Activated CD4-positive, CD25-positive, alpha-beta regulatory T cell treated with anti-CD3 and anti-CD28 coated beads, Interleukin-2, amount 50 U/mL, for 24 hours (primary cell): Measurements from ENCODE around the gene MYMX.
A peak's percentile ranks its signal among the peaks of the same experiment; 100 is the strongest.

Experiments used
- ATAC-seq, 2 donors: fragments of 150-1000 bp; cut with Tn5 transposase; one replicate each; pipeline ENCODE4 v1.10.0; 2021; ENCODE audit warnings: mild to moderate bottlenecking in 1 of 2, moderate library complexity in 1 of 2

Gene MYMX

DNA sequence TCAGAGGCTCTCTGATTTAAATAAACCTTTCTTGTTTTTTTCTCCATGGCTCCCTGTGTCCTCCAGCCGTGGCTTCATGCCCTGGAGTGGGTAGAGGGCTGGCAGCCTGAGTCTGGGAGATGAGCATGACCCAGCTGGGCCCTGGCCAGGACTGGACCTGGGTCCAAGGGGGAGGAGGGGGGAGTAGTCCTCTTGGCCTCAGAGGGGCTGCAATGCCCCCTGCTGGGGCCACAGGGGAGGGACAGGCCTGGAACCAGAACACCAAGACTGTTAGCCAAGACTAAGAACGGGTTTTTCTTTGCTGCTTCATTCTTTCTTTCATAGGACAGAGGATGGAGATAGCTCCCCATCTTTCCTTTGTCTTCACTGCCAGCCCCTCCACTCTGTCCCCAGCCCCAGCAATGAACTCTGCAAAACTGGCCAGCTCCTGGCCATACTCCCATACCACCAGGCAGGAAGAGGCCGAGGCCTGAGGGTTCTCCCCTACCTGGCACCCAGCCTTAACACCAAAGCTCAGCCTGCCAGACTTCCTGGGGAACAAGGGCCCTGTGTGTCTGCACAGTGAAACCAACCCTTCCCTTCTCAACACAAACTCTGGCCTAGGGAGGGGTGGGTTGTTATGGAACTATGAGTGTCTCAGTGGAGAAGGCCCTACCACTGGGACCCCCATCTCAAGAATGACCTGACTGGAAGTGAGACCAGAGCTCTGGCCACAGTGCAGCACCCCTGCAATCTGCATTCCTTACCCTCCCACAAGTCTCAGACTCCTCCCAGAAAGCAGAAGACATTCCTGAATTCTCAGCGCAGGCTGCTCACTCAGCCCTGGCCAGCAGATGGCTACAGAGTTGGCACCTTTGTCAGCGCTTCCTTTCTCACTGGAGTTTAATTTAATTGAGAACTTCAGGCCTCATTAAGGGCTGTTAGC lies 17.6 kb downstream of the MYMX start:
- ATAC-seq, result no peak

DNA sequence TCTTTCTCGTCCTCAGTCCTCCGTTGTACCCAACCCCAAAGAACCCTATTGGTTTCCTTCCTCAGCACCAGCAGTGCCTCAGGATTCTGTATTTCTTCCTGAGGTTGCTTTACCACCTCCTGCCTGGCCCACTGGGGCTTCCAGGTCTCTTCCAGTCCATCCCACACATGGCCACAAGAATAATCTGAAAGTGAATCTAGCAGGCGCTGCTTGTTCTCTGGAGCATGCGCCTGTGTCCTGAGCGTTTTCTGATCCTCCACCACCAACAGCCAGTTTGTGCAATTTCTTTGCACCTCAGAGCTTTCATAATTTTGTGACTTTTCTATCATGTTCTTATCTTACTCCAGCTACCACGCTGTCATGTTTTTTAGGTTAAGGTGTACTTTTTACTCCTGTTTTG lies 18.5 kb downstream of the MYMX start:
- no peak for ATAC-seq

DNA sequence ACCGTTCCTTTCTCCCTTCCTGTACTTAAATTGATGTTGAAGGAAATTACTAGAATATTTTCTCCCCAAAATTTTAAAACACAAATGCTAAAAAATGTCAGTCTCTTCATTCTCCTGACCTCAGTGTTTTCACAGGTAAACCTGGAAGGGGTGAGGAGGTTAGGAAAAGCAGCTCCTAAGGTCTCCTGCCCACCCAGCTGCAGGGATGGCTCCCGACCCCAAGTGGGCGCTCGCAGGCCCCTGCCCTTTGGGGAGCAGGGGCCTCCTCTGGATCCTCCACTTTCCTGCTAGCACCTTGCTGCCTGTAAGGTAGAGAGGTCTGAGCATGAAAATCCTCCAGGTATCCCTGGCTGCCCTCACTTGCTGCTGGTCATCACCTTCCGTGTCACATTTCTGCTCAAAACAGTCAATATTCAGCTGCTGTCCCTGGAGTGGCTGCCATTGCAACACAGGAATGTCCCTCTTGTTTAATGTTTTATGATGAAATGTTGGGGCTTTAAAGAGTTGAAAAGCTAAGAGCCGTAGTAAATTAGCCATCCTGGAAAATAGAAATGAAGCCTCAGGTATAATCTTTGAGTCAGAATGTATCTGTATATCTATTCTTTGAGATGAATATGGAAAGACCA lies 19.3 kb downstream of the MYMX start:
- no peak for ATAC-seq

DNA sequence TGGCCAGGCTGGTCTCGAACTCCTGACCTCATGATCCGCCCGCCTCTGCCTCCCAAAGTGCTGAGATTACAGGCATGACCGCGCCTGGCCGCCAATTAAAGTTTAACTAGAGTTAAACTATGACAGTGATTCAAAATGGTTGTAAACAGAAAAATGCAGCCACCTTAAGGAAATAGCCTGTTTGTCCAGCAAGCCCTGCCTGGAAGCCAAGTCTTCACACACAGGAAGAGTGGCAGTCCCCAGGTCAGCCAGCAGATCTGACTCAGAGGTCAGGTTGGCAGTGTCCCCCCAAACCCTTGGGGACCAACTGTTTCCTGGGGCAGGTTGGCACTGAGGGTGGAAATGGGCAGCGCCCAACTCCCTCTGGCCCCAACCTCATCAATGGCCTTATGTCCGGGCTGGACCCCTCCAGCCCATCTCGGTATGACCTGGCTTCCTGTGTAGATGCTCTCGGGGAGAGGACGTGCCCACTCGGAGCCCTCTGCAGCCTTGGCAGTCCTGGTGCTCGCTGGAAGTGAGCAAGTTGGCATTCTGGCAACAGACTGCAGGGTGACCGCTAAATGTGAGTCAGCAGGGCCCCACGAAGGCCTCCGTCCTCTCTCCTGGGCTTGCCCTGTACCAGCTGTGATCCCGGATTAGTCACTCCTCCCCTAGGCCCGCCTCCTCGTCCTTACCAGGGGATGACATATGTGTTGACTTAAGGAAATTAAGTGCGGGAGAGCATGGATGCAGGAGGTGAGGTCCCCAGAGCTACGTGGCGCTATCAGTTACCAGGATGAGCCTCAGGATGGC lies 20.5 kb downstream of the MYMX start:
- peak; percentile 59 to 75 for ATAC-seq

DNA sequence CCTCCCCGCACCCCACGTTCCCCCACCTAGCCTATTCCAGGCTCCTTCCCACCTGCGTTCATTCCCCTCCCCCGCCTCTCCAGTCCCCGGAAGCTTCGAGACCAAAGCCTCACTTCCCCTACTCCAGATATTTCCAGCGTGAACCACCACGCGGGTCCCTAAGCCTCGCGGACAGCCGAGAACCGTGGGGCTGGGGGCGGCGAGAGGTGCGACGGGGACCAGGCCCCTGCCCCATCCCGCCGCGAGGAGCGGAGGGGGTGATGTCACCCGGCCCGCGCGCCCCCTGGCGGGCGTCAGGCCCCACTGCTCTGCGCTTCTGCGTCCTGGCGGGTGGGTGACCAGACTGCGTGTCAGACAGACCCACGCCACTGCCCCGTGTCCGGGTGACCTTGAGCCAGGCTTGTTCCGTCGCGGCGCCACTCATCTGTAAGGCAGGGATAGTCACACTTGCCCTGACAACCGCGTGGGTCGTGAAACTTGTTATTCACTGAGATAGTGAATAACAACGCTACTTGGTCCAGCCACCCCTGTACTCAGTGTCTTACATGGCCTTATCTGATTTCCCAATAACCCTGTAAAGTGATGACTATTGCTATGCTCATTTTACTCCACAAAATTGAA lies 21.2 kb downstream of the MYMX start:
- peak; percentile 84 to 85 for ATAC-seq

DNA sequence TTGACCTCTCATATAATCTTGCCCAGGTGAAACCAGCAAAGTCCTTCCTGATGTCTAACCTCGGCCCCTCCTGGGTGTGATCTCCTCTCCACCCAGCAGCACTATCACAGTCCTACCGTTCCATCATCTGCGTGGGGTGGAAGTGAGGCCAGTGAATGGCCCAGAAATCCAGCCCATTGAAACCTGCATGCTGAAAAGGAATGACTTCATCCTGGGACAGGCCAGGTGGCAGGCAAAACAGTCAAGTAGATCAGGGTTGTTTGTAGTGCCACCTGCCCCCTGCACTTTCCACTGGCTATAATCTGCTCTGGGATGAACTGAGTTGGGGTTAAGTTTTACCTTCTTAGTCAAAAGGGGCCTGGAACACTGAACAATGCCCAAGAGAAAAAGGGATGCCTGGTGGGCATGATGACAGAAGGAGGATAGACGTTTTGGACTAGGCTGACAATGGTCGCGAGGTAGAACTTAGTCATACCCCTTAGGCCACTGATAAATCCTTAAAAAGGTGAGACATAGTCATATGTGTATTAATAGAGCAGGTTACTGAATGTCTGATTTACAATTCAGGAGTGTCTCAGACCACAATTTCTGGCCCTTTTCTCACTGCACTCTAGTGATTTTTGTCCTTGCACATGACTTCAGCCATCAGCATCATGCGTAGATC lies 22.1 kb downstream of the MYMX start:
- ATAC-seq, result no peak

DNA sequence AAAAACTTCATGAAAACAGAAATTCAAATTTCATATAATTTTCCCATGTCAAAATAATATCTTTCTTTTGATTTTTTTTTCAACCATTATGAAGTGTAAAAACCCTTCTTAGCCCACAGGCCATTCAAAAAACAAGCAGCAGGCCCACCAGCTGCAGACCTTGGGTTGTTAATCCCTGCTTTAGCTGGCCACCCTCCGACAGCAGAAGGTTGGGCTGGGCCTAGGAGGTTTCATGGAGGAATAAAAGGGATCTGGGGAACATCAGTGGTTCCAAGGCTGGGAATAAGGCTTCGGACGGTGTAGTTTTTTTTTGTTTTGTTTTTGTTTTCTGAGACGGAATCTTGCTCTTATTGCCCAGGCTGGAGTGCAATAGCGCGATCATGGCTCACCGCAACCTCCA lies 26.6 kb downstream of the MYMX start:
- ATAC-seq, result no peak

DNA sequence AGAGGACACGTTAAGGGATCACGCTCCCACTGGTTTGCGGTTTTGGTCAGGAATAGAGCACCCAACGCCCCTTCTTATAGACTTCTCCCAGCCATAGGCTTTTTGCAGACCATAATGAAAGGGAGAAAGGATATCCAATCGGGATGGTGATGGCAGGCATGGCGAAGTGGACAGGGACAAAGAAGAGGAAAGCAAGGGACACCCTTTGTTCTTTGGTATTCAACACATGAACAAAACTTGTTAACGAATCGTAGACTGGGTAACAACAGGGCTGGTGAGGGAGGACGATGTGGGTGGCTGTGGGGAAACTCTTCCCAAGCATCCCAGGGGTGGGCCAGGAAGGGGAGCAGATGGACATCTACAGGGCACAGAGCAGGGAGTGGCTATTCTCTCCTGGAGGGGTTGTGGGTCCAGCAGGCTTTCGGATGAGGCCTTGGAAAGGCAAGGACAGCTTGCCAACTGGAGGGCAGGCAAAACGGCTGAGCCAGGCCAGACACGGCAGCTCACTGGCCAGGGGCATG lies 28.7 kb downstream of the MYMX start:
- ATAC-seq, result no peak

DNA sequence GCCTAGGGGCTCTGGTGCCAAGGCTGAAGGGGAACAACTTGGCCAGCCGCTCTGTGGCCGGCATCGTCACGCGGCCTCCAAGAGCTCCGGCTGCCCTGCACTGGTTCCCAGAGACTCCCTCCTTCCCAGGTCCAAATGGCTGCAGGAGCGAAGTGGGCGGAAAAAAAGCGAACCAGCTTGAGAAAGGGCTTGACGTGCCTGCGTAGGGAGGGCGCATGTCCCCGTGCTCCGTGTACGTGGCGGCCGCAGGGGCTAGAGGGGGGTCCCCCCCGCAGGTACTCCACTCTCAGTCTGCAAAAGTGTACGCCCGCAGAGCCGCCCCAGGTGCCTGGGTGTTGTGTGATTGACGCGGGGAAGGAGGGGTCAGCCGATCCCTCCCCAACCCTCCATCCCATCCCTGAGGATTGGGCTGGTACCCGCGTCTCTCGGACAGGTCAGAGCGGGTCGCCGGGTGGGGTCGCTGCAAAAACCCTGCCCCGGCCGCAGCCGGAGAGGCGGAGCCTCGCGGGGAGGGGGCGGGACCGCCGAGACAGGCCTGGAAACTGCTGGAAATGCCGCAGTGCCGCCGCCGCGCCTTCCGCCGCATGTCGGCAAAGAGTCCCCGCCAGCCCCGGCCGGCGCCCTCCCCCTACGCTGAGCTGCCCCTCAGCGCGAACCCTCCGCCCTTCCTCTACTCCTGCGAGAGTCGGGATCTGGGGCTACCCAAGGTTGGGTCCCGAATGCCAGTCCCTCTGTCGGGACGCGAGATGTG lies 29.4 kb downstream of the MYMX start:
- ATAC-seq, result peak; percentile 47 to 48

DNA sequence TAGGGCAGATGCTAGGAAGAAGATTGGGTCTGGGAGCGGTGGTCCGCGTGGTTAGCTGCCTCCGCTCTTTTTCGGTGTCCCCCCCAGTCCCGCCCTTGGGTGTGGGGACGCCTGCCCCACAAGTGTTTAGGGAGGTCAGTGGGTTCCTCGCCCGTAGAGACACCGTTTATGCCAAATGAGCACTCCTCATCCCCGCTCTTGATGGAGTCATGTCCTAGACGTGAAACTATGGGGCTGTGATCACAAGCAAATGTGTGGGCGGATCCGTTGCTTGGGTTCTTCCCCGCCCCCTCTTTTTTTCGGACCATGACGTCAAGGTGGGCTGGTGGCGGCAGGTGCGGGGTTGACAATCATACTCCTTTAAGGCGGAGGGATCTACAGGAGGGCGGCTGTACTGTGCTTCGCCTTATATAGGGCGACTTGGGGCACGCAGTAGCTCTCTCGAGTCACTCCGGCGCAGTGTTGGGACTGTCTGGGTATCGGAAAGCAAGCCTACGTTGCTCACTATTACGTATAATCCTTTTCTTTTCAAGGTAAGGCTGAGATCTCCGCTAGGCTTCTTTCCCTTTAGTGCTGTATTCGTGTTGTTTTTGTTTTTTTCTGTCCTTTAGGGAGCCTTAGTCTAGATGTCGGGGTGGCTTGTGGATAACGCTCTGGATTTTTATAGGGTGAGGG lies 30.1 kb downstream of the MYMX start, which contains the start of gene HSP90AB1:
Gene HSP90AB1, plus strand, starts transcription at position 439 of the 675 bp plus-strand sequence. CDS start 1,529 bp downstream, outside the sequence.
- peak; percentile 73 to 75 for ATAC-seq

DNA sequence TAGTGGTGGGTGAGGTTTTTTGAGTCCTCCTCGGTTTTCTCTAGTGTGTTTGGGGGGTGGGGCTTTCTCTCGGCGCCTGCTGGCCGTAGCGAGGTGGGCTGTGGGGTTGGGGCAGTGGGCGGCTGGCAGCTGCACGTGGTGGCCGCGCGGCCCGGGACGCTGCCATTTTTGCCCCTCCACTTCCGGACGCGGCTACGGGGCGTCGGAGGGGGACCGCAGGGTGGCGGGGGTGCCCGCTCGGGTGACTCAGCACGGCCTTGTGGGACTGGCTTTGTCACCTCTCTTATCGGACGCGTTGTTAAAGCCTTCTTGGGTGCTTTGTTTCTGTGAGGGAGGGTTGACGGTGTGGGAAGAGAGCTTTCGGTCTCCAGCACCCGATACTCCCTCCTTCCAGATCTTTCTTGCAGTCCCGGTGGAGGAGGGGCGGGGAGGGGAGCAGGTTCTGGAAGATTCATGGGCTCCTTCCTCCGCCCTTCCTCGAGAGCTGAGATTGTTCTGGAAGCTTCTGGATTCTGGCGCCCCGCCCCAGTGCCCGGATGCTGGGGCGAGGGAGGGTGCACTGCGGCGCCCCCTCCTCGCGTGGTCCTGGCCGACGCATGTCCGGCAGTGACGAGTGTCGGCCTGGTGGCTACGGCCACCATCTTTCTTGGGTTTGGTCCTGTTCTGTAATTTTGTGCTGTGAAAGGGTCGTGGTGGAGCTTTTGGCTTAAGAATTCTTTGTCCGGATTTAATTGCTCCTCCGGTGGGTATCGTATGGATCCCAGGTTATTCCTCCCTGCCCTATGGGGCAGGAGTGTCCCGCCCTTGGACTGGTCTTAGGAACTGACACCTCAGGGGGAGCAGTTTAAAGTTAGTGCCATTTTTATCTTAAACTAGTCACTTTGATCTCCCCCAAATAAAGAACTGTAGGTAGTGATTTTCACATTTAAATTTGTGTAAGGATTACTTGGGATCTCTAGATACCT lies 30.9 kb downstream of the MYMX start:
- ATAC-seq, result peak; percentile 60

DNA sequence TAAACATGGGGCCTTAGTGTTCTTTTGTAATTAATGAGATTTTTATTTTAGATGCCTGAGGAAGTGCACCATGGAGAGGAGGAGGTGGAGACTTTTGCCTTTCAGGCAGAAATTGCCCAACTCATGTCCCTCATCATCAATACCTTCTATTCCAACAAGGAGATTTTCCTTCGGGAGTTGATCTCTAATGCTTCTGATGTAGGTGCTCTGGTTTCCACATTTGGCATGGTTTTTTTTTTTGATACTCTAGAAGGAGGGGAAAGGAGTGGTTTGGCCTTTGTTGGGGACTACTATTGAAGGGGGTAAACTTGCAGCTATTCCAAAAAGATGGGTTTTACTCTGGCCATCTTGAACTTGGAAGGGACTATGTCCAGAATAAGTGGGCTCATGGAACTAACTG lies 31.9 kb downstream of the MYMX start:
- no peak for ATAC-seq

DNA sequence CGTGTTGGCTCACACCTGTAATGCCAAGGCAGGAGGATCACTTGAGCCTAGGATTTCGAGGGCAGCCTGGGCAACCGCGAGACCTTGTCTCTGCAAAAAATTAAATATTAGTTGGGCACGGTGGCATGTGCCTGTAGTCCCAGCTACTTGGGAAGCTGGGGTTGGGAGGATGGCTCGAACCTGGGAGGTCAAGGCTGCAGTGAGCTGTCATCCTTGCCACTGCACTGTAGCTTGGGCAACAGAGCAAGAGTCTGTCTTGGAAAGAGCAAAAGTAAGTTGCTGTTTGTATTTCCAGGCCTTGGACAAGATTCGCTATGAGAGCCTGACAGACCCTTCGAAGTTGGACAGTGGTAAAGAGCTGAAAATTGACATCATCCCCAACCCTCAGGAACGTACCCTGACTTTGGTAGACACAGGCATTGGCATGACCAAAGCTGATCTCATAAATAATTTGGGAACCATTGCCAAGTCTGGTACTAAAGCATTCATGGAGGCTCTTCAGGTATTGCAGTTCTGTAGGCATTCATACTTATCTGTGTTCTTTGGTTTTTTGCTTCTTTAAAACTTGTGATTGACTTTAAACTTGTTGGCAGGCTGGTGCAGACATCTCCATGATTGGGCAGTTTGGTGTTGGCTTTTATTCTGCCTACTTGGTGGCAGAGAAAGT lies 32.5 kb downstream of the MYMX start:
- no peak for ATAC-seq

DNA sequence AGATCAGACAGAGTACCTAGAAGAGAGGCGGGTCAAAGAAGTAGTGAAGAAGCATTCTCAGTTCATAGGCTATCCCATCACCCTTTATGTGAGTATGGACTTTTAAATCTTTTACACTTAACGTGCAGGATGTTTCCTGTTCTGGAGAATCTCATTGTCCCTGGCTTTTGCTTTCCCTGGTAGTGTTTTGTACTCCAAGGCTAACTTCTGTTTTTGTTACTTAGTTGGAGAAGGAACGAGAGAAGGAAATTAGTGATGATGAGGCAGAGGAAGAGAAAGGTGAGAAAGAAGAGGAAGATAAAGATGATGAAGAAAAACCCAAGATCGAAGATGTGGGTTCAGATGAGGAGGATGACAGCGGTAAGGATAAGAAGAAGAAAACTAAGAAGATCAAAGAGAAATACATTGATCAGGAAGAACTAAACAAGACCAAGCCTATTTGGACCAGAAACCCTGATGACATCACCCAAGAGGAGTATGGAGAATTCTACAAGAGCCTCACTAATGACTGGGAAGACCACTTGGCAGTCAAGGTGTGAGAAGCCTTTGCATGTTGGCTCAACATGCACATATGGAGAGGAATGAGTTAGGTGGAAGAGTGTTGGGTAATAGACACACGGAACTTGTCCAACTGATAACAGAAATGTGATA lies 33.5 kb downstream of the MYMX start:
- ATAC-seq, result no peak

DNA sequence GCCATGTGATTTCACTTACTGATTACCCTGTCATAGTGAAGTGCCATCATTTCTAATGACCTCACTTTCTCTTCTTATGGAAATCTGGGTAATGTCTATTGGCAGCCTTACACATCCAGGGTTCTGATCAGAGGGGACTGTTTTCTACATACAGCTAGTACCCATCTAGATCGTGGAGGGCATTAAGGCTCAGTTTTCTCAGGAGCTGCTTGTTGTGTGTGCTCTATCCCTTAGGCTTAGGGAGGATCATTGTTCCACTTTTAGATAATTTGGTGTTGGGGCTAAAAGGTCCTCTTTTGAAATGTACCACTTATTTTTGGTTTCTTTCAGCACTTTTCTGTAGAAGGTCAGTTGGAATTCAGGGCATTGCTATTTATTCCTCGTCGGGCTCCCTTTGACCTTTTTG lies 34.0 kb downstream of the MYMX start:
- no peak for ATAC-seq

DNA sequence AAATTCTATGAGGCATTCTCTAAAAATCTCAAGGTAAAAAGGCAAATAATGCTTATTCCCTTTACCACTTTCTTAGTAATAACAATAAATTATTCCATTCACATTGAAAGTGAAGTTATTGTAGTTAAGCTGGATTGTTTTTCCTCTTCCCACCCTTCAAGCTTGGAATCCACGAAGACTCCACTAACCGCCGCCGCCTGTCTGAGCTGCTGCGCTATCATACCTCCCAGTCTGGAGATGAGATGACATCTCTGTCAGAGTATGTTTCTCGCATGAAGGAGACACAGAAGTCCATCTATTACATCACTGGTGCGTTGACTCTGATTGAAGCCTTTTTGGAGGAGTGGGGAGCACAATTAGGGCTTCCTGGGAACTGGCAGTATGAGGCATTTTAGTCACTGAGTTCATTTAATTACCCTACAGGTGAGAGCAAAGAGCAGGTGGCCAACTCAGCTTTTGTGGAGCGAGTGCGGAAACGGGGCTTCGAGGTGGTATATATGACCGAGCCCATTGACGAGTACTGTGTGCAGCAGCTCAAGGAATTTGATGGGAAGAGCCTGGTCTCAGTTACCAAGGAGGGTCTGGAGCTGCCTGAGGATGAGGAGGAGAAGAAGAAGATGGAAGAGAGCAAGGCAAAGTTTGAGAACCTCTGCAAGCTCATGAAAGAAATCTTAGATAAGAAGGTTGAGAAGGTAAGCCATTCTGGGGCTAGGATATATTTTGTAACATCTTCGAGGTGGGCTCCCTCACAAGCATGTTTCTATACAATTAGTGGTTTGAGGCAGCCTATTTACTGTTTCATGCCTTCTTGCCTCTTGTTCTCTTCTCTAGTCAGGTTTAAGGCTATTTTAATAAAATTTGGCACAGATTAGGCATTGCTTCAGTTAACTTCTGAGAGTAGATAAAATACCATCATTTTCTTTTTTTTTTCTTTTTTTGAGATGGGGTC lies 35.1 kb downstream of the MYMX start:
- no peak for ATAC-seq
